Osteocyte (in vitro differentiated cells): ENCODE results near the gene TMEM106A. TPM values are rescaled to one million over a fixed set of nuclear protein-coding genes. Genes with fewer than 3 reads are reported as not detected.
"Not testable (repeated sequence)": the region's sequence is repeated elsewhere in the genome, so short reads cannot be mapped to it uniquely, and the experiment has no call there.

Source experiments
- DNase-seq: peaks from one replicate; pipeline ENCODE4 v3.0.0; 2021; ENCODE audit warnings: mixed read lengths; ENCODE audit not compliant: unreplicated experiment; ENCODE audit errors: extremely low spot score
- H3K27ac Mint-ChIP-seq: one replicate; pipeline ENCODE4 v1.8.0; 2021; ENCODE audit warnings: mild to moderate bottlenecking, mixed read lengths; ENCODE audit not compliant: unreplicated experiment
- H3K27me3 Mint-ChIP-seq: one replicate; pipeline ENCODE4 v1.8.0; 2021; ENCODE audit warnings: mixed read lengths; ENCODE audit not compliant: unreplicated experiment
- H3K36me3 Mint-ChIP-seq: one replicate; pipeline ENCODE4 v1.8.0; 2021; ENCODE audit warnings: mixed read lengths; ENCODE audit not compliant: unreplicated experiment
- H3K4me1 Mint-ChIP-seq: one replicate; pipeline ENCODE4 v1.8.0; 2021; ENCODE audit warnings: mixed read lengths; ENCODE audit not compliant: unreplicated experiment
- H3K4me3 Mint-ChIP-seq: one replicate; pipeline ENCODE4 v1.8.0; 2021; ENCODE audit warnings: mild to moderate bottlenecking, moderate library complexity, mixed read lengths; ENCODE audit not compliant: unreplicated experiment
- H3K9me3 Mint-ChIP-seq: one replicate; pipeline ENCODE4 v1.8.0; 2021; ENCODE audit warnings: mixed read lengths; ENCODE audit not compliant: unreplicated experiment
- total RNA-seq: library from RNA; stranded (reverse); gene quantifications from 2 replicates; pipeline ENCODE4 v1.2.1, GENCODE V29; 2021

The TMEM106A gene
- total RNA-seq, 1 donor from 2014 or later = 9.0 TPM

GRCh38 chr17:43239597-43239996 lies 27.9 kb downstream of the TMEM106A start:
- not testable (repeated sequence) for H3K27ac Mint-ChIP-seq, DNase-seq

DNA sequence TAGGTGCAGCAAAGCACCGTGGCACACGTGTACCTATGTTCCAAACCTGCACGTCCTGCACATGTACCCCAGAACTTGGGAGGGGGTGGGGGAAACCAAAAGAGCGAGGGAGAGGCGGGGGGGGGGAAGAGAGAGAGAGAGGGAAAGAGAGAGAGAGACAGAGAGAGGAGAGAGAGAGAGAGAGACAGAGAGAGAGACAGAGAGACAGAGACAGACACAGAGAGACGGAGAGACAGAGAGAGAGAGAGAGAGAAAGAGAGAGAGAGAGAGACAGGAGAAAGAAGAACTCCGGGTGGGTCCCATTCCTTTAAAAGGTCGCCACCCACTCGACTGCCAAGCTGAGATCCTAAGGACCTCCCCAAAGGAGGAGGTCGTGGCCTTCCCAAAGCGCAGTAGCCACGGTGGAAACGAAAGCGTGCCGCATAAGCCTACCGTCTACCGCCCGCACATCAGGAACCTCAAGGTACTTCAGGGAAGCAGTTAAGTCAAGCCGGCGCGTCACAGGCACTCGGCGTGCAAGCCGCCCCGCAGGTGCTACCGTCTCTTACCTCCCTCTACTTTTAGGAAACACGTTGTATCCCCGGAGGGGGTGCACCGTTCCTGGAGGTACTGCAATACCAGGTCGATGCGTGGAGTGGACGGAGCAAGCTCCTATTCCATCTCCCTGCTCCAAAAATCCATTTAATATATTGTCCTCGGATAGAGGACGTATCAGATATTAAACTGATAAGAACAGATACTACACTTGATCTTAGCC lies 29.1 kb downstream of the TMEM106A start:
- H3K9me3 Mint-ChIP-seq, H3K4me3 Mint-ChIP-seq, H3K36me3 Mint-ChIP-seq, H3K27ac Mint-ChIP-seq, DNase-seq, H3K27me3 Mint-ChIP-seq, H3K4me1 Mint-ChIP-seq: not testable (repeated sequence)

More at GRCh38 chr17:43239597-43239996, 27.9 kb downstream of the TMEM106A start:
- H3K27me3 Mint-ChIP-seq, H3K4me1 Mint-ChIP-seq, H3K9me3 Mint-ChIP-seq, H3K36me3 Mint-ChIP-seq, H3K4me3 Mint-ChIP-seq: not testable (repeated sequence)

DNA sequence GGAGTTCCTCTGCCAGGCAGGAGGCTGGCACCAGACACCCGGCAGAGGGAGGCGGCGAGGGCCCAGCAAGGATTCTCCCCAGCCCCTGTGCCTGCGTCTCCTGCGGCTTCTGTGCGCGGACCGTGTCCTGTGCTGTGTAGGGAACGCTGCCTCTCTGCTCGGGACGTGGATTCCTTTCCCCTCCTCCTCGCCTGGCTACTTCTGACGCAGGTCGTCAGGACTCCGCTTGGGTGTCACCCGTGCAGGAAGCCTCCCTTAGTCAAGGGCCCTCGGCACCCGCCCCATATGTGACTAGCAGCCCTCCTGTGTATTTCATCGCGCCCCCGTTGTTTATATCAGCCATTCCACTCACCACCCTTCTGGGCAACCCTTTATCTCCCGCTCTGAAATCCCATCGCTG lies 34.8 kb downstream of the TMEM106A start:
- not testable (repeated sequence) for H3K27me3 Mint-ChIP-seq, H3K27ac Mint-ChIP-seq, DNase-seq, H3K4me3 Mint-ChIP-seq, H3K9me3 Mint-ChIP-seq, H3K36me3 Mint-ChIP-seq, H3K4me1 Mint-ChIP-seq

Other genes starting within 250 kb of the TMEM106A start
- gene AARSD1, start 247.4 kb upstream of the TMEM106A start, total RNA-seq = 44.5 and 50.6 TPM in 2 replicates
- gene PTGES3L, start 231.8 kb upstream of the TMEM106A start, total RNA-seq = 0.35 and 0.50 TPM in 2 replicates
- 11.7 and 12.5 TPM in 2 replicates for gene RUNDC1, start 231.3 kb upstream of the TMEM106A start, total RNA-seq
- 956 and 1,010 TPM in 2 replicates for gene RPL27, start 213.5 kb upstream of the TMEM106A start, total RNA-seq
- gene IFI35, start 205.1 kb upstream of the TMEM106A start, total RNA-seq = 34.4 and 41.6 TPM in 2 replicates
- gene VAT1, start 189.5 kb upstream of the TMEM106A start, total RNA-seq = 439 and 505 TPM in 2 replicates
- 0.91 and 1.5 TPM in 2 replicates for gene RND2, start 186.6 kb upstream of the TMEM106A start, total RNA-seq
- 6.8 and 7.3 TPM in 2 replicates for gene BRCA1, start 86.5 kb upstream of the TMEM106A start, total RNA-seq
- 102 and 104 TPM in 2 replicates for gene NBR1, start 40.7 kb upstream of the TMEM106A start, total RNA-seq
- gene CCDC200, start 16.7 kb downstream of the TMEM106A start, total RNA-seq = not detected in 2 replicates
- gene RNU2-1, start 22.1 kb downstream of the TMEM106A start, total RNA-seq = 5,002 and 5,011 TPM in 2 replicates
- 17.2 and 19.3 TPM in 2 replicates for gene ARL4D, start 187.1 kb downstream of the TMEM106A start, total RNA-seq